RWPE1 (cell line): ENCODE results near the gene PTN.

Experiments used
- CTCF ChIA-PET: fragments of 350-600 bp; sonication (Branson Sonifier 250); formaldehyde crosslinking; extraction: SDS; loops from one replicate; lab custom pipeline; 2021; lab: Yijun Ruan, JAX
- POLR2A ChIA-PET: fragments of 400-600 bp; formaldehyde crosslinking; extraction: SDS; loops from one replicate; lab custom pipeline; 2020; ENCODE audit warnings: antibody characterized with exemption; ENCODE audit not compliant: low non-redundant PET; lab: Yijun Ruan, JAX
- DNase-seq: peaks from one replicate; pipeline ENCODE4 v3.0.0; 2012; ENCODE audit warnings: low spot score
- H3K27ac ChIP-seq: fragments of 450-650 bp; 2 replicates; pipeline ENCODE4 v1.5.1; 2017
- CTCF ChIP-seq: fragments of 450-650 bp; conservative IDR thresholded peaks from 2 replicates; pipeline ENCODE4 v1.5.1; 2017; ENCODE audit warnings: low read depth, mild to moderate bottlenecking

Gene PTN

GRCh38 chr7:137262599-137262998, 80.9 kb downstream of the PTN start:
- TF ChIP-seq CTCF: no peak
- no peak overlapping the region for H3K27ac ChIP-seq
- POLR2A ChIA-PET: no interaction called here
- CTCF ChIA-PET: interaction anchor here (0.7 kb wide), 1 partner anchor 1461 kb away, joined by 3 read pairs; no protein-coding TSS in a partner anchor
- DNase-seq: no peak

- TF ChIP-seq CTCF: no peak
- POLR2A ChIA-PET: no interaction called here
- no peak for DNase-seq
- CTCF ChIA-PET: no interaction called here
- no peak overlapping the region for H3K27ac ChIP-seq
Measured at GRCh38 chr7:137258552-137258951, 85.0 kb downstream of the PTN start.

- ChIA-PET CTCF (no interaction called here), POLR2A (no interaction called here)
- no peak overlapping the region for H3K27ac ChIP-seq
- no peak for DNase-seq
- TF ChIP-seq CTCF: no peak
Measured at GRCh38 chr7:137254766-137255165, 88.8 kb downstream of the PTN start.

GRCh38 chr7:137245890-137246289, 97.6 kb downstream of the PTN start:
- ChIA-PET POLR2A (no interaction called here), CTCF (no interaction called here)
- H3K27ac ChIP-seq: no peak overlapping the region
- DNase-seq: no peak
- no peak for TF ChIP-seq CTCF

- ChIA-PET CTCF (no interaction called here), POLR2A (no interaction called here)
- no peak for TF ChIP-seq CTCF
- H3K27ac ChIP-seq: no peak overlapping the region
- DNase-seq: no peak
Measured at GRCh38 chr7:137245186-137245585, 98.3 kb downstream of the PTN start.

- DNase-seq: no peak
- ChIA-PET CTCF (no interaction called here), POLR2A (no interaction called here)
- no peak for TF ChIP-seq CTCF
- no peak overlapping the region for H3K27ac ChIP-seq
Measured at GRCh38 chr7:137243741-137244140, 99.8 kb downstream of the PTN start.

GRCh38 chr7:137242616-137243015, 100.9 kb downstream of the PTN start:
- POLR2A ChIA-PET: no interaction called here
- TF ChIP-seq CTCF: no peak
- no peak overlapping the region for H3K27ac ChIP-seq
- no peak for DNase-seq
- CTCF ChIA-PET: interaction anchor here (0.7 kb wide), 1 partner anchor 954 kb away, joined by 3 read pairs; no protein-coding TSS in a partner anchor
